ENCODE measurements around the gene NDUFA13.

DNA sequence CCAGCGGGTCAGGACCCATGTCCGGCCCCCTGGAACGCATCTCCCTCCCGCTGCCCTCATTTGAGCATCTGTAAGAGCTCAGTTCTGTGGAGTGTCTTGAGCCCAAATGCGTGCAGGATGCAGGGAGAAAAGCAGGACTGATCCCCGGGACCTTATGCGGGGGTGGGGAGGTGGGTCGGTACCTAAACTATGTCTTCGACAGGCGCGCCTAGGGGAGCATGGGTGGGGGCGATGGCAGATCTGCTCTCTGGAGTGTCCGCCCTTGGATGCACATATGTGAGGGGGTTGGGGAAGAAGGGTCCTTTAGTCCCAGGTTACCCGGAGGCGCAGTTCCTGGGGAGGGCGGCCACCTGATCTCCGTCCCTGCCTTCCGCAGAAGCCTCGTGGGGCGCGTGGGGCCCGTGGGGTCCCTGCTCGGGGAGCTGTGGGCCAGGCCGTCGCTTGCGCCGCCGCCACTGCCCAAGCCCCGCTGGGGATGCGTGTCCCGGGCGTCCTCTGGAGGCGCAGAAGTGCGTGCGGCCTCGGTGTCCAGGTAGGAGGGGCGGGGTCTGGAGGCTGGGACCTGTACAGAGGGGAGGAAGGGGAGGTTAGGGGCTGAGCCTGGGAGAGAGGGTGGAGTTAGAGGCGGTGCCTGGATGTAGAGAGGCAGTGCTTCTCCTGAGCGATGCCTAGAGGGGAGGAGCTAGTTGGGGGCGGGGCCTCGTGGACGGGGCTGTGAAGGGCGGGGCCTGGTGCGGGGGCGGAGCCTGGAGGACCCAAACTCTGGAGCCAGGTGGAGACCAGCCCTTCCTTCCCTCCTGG lies 24.9 kb downstream of the NDUFA13 start:
- TF ChIP-seq POLR2A (IDR thresholded peaks at IDR 0.05; ENCODE audit: borderline replicate concordance, extremely low read depth, insufficient read depth, insufficient read length) (no peak), CTCF (IDR thresholded peaks at IDR 0.05 in 2 of 3, conservative IDR thresholded peaks at IDR 0.05 in 1 of 3; ENCODE audit: borderline replicate concordance in 1 of 3, insufficient read depth in 1 of 3, low read depth in 2 of 3, low read length in 2 of 3) (no peak; a peak in 1 of 6 replicates), YY1 (IDR thresholded peaks at IDR 0.05; ENCODE audit: extremely low read depth, insufficient replicate concordance, low read depth, low read length) (no peak), POLR2AphosphoS5 (IDR thresholded peaks at IDR 0.05; ENCODE audit: low read depth, low read length) (peak; percentile 50), EZH2 (IDR thresholded peaks at IDR 0.05) (no peak), SIN3A (IDR thresholded peaks at IDR 0.05; ENCODE audit: low read depth) (no peak)

Measured in HCT116 (cell line).